Measurements from ENCODE around the gene KIAA0753.
"Not testable (repeated sequence)": the region's sequence is repeated elsewhere in the genome, so short reads cannot be mapped to it uniquely, and the experiment has no call there.

- not testable (repeated sequence) for TF ChIP-seq CTCF, POLR2A (IDR thresholded peaks at IDR 0.05)
These were observed 16.5 kb upstream of the KIAA0753 start for GRCh38 chr17:6656797-6657632.

All from Peyer's patch (tissue), 4 donors.